ENCODE data around the gene CASR. TPM values are rescaled to one million over a fixed set of nuclear protein-coding genes. Genes with fewer than 3 reads are reported as not detected.

The CASR gene
- total and polyA plus RNA-seq, 12 donors, result 0.03 to 0.55 (median 0.08) TPM; not detected in 6

GRCh38 chr3:122299872-122300460 is 116.5 kb downstream of the CASR start:
- Histone ChIP-seq H3K4me1 (replicated peaks in 1 of 2) (no peaks in the 10 kb centered on the region), H3K36me3 (replicated peaks in 1 of 2) (no peaks in the 10 kb centered on the region), H3K9me3 (replicated peaks in 1 of 3) (no peaks in the 10 kb centered on the region), H3K27ac (no peak overlapping the region), H3K4me3 (no peak overlapping the region), H3K27me3 (no peaks in the 10 kb centered on the region)
- TF ChIP-seq, protein P1, sequence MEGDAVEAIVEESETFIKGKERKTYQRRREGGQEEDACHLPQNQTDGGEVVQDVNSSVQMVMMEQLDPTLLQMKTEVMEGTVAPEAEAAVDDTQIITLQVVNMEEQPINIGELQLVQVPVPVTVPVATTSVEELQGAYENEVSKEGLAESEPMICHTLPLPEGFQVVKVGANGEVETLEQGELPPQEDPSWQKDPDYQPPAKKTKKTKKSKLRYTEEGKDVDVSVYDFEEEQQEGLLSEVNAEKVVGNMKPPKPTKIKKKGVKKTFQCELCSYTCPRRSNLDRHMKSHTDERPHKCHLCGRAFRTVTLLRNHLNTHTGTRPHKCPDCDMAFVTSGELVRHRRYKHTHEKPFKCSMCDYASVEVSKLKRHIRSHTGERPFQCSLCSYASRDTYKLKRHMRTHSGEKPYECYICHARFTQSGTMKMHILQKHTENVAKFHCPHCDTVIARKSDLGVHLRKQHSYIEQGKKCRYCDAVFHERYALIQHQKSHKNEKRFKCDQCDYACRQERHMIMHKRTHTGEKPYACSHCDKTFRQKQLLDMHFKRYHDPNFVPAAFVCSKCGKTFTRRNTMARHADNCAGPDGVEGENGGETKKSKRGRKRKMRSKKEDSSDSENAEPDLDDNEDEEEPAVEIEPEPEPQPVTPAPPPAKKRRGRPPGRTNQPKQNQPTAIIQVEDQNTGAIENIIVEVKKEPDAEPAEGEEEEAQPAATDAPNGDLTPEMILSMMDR (IDR thresholded peaks at IDR 0.05), result peak in 5 of 6 experiments; percentile 23 to 46 (median 27)
- TF ChIP-seq POLR2A (IDR thresholded peaks at IDR 0.05), result no peak
- intact Hi-C loops (cut with DNase I), result no loop called here
- WGBS, 4 donors, result 77 to 89% (median 87%) methylated on average over 12 of the region's 12 CpGs
- no peak for DNase-seq

GRCh38 chr3:122301063-122301462 is 117.6 kb downstream of the CASR start:
- Histone ChIP-seq H3K4me1 (replicated peaks in 1 of 2) (no peaks in the 10 kb centered on the region), H3K9me3 (replicated peaks in 1 of 3) (no peaks in the 10 kb centered on the region), H3K27ac (no peak overlapping the region), H3K27me3 (no peaks in the 10 kb centered on the region), H3K36me3 (replicated peaks in 1 of 2) (no peaks in the 10 kb centered on the region), H3K4me3 (no peak overlapping the region)
- no peak for DNase-seq
- TF ChIP-seq, protein P1 (IDR thresholded peaks at IDR 0.05), result no peak
- no peak for TF ChIP-seq POLR2A (IDR thresholded peaks at IDR 0.05)
- intact Hi-C loops (cut with DNase I), result no loop called here

GRCh38 chr3:122305818-122306621 is 122.6 kb downstream of the CASR start:
- no peaks in the 10 kb centered on the region for H3K9me3 ChIP-seq (replicated peaks in 1 of 3)
- 15 to 30% (median 25%) methylated on average over 3 of the region's 3 CpGs for WGBS, 4 donors
- no peak overlapping the region for H3K4me3 ChIP-seq
- no peaks in the 10 kb centered on the region for H3K36me3 ChIP-seq (replicated peaks in 1 of 2)
- no peaks in the 10 kb centered on the region for H3K4me1 ChIP-seq (replicated peaks in 1 of 2)
- no peaks in the 10 kb centered on the region for H3K27me3 ChIP-seq
- H3K27ac ChIP-seq, result no peak overlapping the region
- no peak for TF ChIP-seq POLR2A (IDR thresholded peaks at IDR 0.05)
- TF ChIP-seq, protein P1 (IDR thresholded peaks at IDR 0.05), result peak in 4 of 6 experiments; percentile 9 to 37 (median 30)
- intact Hi-C loops (cut with DNase I), result no loop called here
- DNase-seq, result peak in 5 of 7 donors; percentile 21 to 58 (median 55)

DNA sequence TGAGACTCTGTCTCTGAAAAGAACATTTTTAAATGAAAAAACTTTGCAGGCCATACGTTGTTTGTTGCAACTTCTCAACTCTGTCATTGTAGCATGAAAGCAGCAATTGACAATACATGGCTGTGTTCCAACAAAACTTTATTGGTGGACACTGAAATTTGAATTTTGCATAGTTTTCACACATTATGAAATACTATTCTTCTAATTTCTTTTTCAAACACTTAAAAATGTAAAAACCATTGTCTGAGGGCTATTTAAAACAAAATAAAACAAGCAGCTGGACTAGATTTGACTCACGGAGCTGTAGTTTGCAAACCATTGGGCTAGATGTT is 123.1 kb downstream of the CASR start:
- H3K36me3 ChIP-seq (replicated peaks in 1 of 2), result no peaks in the 10 kb centered on the region
- WGBS, 4 donors, result 59 to 64% (median 62%) methylated on average over 2 of the region's 2 CpGs
- H3K9me3 ChIP-seq (replicated peaks in 1 of 3), result no peaks in the 10 kb centered on the region
- H3K27ac ChIP-seq, result no peak overlapping the region
- H3K4me1 ChIP-seq (replicated peaks in 1 of 2), result no peaks in the 10 kb centered on the region
- DNase-seq, result no peak
- intact Hi-C loops (cut with DNase I), result no loop called here
- no peaks in the 10 kb centered on the region for H3K27me3 ChIP-seq
- H3K4me3 ChIP-seq, result no peak overlapping the region
- TF ChIP-seq, protein P1 (IDR thresholded peaks at IDR 0.05), result no peak
- no peak for TF ChIP-seq POLR2A (IDR thresholded peaks at IDR 0.05)
